GM12878 (cell line): ENCODE data around the gene C1orf74. TPM values are rescaled to one million over a fixed set of nuclear protein-coding genes. Genes with fewer than 3 reads are reported as not detected.
A peak's percentile ranks its signal among the peaks of the same experiment; 100 is the strongest.

Source experiments
- CUX1 ChIP-seq: IDR thresholded peaks from 2 replicates; pipeline ENCODE4 v1.6.1; 2012; ENCODE audit warnings: improper control_type of control experiment, low read depth, low read length; ENCODE audit not compliant: insufficient replicate concordance
- EED ChIP-seq: sonication (generic); IDR thresholded peaks from 2 replicates; pipeline ENCODE4 v1.6.1; 2016; ENCODE audit warnings: antibody characterized with exemption, low read depth
- ELK1 ChIP-seq: IDR thresholded peaks from 2 replicates; pipeline ENCODE4 v1.6.1; 2012; ENCODE audit warnings: low read depth, low read length, improper control_type of control experiment
- ETV6 ChIP-seq, 2 experiments: fragments of 450-650 bp in 1 of 2; IDR thresholded peaks in 1 of 2; conservative IDR thresholded peaks in 1 of 2; 2 replicates each; pipeline ENCODE4 v1.6.1; 2014; ENCODE audit warnings: antibody characterized with exemption in 1 of 2, borderline replicate concordance in 1 of 2, low read depth in 1 of 2, mild to moderate bottlenecking in 1 of 2, moderate library complexity in 1 of 2
- GABPA ChIP-seq: IDR thresholded peaks from 2 replicates; pipeline ENCODE4 v1.6.1; 2014; ENCODE audit warnings: antibody characterized with exemption, low read depth, mild to moderate bottlenecking, inconsistent platforms
- GATAD2B ChIP-seq: fragments of 450-650 bp; conservative IDR thresholded peaks from 2 replicates; pipeline ENCODE4 v1.6.1; 2017; ENCODE audit warnings: low read depth, mild to moderate bottlenecking, moderate library complexity
- HDAC2 ChIP-seq: fragments of 200-600 bp; sonication (generic); IDR thresholded peaks from 2 replicates; pipeline ENCODE4 v1.6.1; 2017
- HDGF ChIP-seq: fragments of 450-650 bp; IDR thresholded peaks from 2 replicates; pipeline ENCODE4 v1.6.1; 2016; ENCODE audit warnings: antibody characterized with exemption
- IRF5 ChIP-seq: fragments of 450-650 bp; IDR thresholded peaks from 2 replicates; pipeline ENCODE4 v1.6.1; 2017; ENCODE audit warnings: borderline replicate concordance
- LARP7 ChIP-seq: fragments of 450-650 bp; IDR thresholded peaks from 2 replicates; pipeline ENCODE4 v1.6.1; 2017; ENCODE audit warnings: mild to moderate bottlenecking
- NFYA ChIP-seq: IDR thresholded peaks from 2 replicates; pipeline ENCODE4 v1.6.1; 2011; ENCODE audit warnings: low read depth, mild to moderate bottlenecking, low read length, improper control_type of control experiment, borderline replicate concordance
- PBX3 ChIP-seq: IDR thresholded peaks from 2 replicates; pipeline ENCODE4 v1.6.1; 2011; ENCODE audit warnings: mild to moderate bottlenecking, low read depth, low read length, moderate library complexity; ENCODE audit not compliant: insufficient replicate concordance
- POLR2AphosphoS2 ChIP-seq: IDR thresholded peaks from 2 replicates; pipeline ENCODE4 v1.6.1; 2011; ENCODE audit warnings: low read depth, mild to moderate bottlenecking, low read length, improper control_type of control experiment, moderate library complexity
- POLR2AphosphoS5 ChIP-seq: IDR thresholded peaks from 2 replicates; pipeline ENCODE4 v1.6.1; 2011; ENCODE audit warnings: mild to moderate bottlenecking, low read length, inconsistent platforms
- RBBP5 ChIP-seq: fragments of 200-600 bp; sonication (generic); conservative IDR thresholded peaks from 2 replicates; pipeline ENCODE4 v1.6.1; 2016
- SKIL ChIP-seq: fragments of 450-650 bp; IDR thresholded peaks from 2 replicates; pipeline ENCODE4 v1.6.1; 2017; ENCODE audit warnings: mild to moderate bottlenecking, low read depth, inconsistent platforms; ENCODE audit not compliant: poor library complexity, severe bottlenecking
- SMC3 ChIP-seq: IDR thresholded peaks from 2 replicates; pipeline ENCODE4 v1.6.1; 2011; ENCODE audit warnings: low read length, improper control_type of control experiment, borderline replicate concordance
- SREBF2 ChIP-seq: IDR thresholded peaks from 2 replicates; pipeline ENCODE4 v1.6.1; 2012; ENCODE audit warnings: mild to moderate bottlenecking, low read length
- polyA plus RNA-seq, 11 experiments: library from polyadenylated mRNA; depleted of rRNA in 4 of 11; unstranded in 6 of 11; stranded (reverse) in 5 of 11; fragments of >200 nt; fragmentation: Nextera tagmentation in 4 of 11; fragmentation: Illumina TruSeq in 1 of 11; extraction: Ambion mirVana in 4 of 11; extraction: Trizol in 1 of 11; gene quantifications; 1 replicate in 1 of 11; 2 replicates in 10 of 11; pipeline versions ENCODE4 v1.2.1 to v1.2.3, GENCODE V29; 2011 to 2016; ENCODE audit warnings: inconsistent platforms in 2 of 11, missing spikeins in 2 of 11, low read depth in 1 of 11
- total RNA-seq, 4 experiments: library from RNA; depleted of rRNA in 3 of 4; stranded (reverse); fragments of >200 nt in 3 of 4; fragmentation: Illumina TruSeq in 1 of 4; extraction: Trizol in 1 of 4; gene quantifications; 2 replicates each; pipeline versions ENCODE4 v1.2.1 to v1.2.3, GENCODE V29; 2013 to 2021

The C1orf74 gene
- total and polyA plus RNA-seq, 10 of the 15 experiments (the other 5 are each of a cell fraction or from before 2014, with no cell fraction given), result 3.1 to 5.5 (median 3.6) TPM

GRCh38 chr1:209827384-209828262, 43.3 kb upstream of the C1orf74 start, which contains the start of gene UTP25 (continued):
- TF ChIP-seq PBX3 (no peak), GABPA (peak; percentile 83), HDGF (0 out of 2 replicates have a peak, but pooled peaks have one; percentile 46), EED (no peak), RBBP5 (no peak), ELK1 (peak; percentile 86), LARP7 (0 out of 2 replicates have a peak, but pooled peaks have one; percentile 25), HDAC2 (no peak), IRF5 (no peak), SMC3 (no peak), CUX1 (no peak), SKIL (no peak), POLR2AphosphoS5 (peak; percentile 81; the same call in 1 of the 2 replicates), NFYA (no peak), ETV6 (conservative IDR thresholded peaks at IDR 0.05 in 1 of 2, IDR thresholded peaks at IDR 0.05 in 1 of 2; ENCODE audit: borderline replicate concordance in 1 of 2, low read depth in 1 of 2) (0 out of 4 replicates have a peak, but pooled peaks of 1 of the 2 experiments have one; percentile 25), SREBF2 (no peak), POLR2AphosphoS2 (peak; percentile 86), GATAD2B (peak; percentile 85)
